ENCODE data around the gene PPRC1. TPM values are rescaled to one million over a fixed set of nuclear protein-coding genes. Genes with fewer than 3 reads are reported as not detected.

The PPRC1 gene
- total and polyA plus RNA-seq, 2 experiments from 2014 or later: 43.2 to 67.5 TPM

GRCh38 chr10:102140913-102141540, 8.2 kb downstream of the PPRC1 start (continued):
- TF ChIP-seq, protein P1, sequence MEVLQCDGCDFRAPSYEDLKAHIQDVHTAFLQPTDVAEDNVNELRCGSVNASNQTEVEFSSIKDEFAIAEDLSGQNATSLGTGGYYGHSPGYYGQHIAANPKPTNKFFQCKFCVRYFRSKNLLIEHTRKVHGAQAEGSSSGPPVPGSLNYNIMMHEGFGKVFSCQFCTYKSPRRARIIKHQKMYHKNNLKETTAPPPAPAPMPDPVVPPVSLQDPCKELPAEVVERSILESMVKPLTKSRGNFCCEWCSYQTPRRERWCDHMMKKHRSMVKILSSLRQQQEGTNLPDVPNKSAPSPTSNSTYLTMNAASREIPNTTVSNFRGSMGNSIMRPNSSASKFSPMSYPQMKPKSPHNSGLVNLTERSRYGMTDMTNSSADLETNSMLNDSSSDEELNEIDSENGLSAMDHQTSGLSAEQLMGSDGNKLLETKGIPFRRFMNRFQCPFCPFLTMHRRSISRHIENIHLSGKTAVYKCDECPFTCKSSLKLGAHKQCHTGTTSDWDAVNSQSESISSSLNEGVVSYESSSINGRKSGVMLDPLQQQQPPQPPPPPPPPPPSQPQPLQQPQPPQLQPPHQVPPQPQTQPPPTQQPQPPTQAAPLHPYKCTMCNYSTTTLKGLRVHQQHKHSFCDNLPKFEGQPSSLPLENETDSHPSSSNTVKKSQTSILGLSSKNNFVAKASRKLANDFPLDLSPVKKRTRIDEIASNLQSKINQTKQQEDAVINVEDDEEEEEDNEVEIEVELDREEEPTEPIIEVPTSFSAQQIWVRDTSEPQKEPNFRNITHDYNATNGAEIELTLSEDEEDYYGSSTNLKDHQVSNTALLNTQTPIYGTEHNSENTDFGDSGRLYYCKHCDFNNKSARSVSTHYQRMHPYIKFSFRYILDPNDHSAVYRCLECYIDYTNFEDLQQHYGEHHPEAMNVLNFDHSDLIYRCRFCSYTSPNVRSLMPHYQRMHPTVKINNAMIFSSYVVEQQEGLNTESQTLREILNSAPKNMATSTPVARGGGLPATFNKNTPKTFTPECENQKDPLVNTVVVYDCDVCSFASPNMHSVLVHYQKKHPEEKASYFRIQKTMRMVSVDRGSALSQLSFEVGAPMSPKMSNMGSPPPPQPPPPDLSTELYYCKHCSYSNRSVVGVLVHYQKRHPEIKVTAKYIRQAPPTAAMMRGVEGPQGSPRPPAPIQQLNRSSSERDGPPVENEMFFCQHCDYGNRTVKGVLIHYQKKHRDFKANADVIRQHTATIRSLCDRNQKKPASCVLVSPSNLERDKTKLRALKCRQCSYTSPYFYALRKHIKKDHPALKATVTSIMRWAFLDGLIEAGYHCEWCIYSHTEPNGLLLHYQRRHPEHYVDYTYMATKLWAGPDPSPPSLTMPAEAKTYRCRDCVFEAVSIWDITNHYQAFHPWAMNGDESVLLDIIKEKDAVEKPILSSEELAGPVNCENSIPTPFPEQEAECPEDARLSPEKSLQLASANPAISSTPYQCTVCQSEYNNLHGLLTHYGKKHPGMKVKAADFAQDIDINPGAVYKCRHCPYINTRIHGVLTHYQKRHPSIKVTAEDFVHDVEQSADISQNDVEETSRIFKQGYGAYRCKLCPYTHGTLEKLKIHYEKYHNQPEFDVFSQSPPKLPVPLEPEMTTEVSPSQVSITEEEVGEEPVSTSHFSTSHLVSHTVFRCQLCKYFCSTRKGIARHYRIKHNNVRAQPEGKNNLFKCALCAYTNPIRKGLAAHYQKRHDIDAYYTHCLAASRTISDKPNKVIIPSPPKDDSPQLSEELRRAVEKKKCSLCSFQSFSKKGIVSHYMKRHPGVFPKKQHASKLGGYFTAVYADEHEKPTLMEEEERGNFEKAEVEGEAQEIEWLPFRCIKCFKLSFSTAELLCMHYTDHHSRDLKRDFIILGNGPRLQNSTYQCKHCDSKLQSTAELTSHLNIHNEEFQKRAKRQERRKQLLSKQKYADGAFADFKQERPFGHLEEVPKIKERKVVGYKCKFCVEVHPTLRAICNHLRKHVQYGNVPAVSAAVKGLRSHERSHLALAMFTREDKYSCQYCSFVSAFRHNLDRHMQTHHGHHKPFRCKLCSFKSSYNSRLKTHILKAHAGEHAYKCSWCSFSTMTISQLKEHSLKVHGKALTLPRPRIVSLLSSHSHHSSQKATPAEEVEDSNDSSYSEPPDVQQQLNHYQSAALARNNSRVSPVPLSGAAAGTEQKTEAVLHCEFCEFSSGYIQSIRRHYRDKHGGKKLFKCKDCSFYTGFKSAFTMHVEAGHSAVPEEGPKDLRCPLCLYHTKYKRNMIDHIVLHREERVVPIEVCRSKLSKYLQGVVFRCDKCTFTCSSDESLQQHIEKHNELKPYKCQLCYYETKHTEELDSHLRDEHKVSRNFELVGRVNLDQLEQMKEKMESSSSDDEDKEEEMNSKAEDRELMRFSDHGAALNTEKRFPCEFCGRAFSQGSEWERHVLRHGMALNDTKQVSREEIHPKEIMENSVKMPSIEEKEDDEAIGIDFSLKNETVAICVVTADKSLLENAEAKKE (CRISPR knock-in tag; IDR thresholded peaks at IDR 0.05): no peak

- Histone ChIP-seq H3K9me2 (ENCODE audit: insufficient read depth) (no peaks in the 10 kb centered on the region), H4K20me1 (replicated peaks; ENCODE audit: insufficient read depth) (peaks cover 74% of the 10 kb centered on the region), H2AFZ (no peak overlapping the region), H3K27me3 (ENCODE audit: insufficient read depth) (no peaks in the 10 kb centered on the region), H3F3A (replicated peaks; ENCODE audit: low read depth) (peaks cover 11% of the 10 kb centered on the region; the same call in 1 of the 2 replicates), H3K36me3 (ENCODE audit: insufficient read depth) (peaks cover 57% of the 10 kb centered on the region), H3K4me1 (ENCODE audit: insufficient read depth) (0 out of 2 replicates have a peak, but pooled peaks cover under 1% of the 10 kb centered on the region), H3K79me2 (replicated peaks; ENCODE audit: insufficient read depth) (peaks cover 77% of the 10 kb centered on the region), H3K27ac (ENCODE audit: low read depth) (no peak overlapping the region), H3K4me2 (no peak overlapping the region), H3K4me3 (no peak overlapping the region)
- H3K4me1 Mint-ChIP-seq: peaks cover 2% of the 10 kb centered on the region
- no peak for ATAC-seq
- DNase-seq (ENCODE audit: low spot score): no peak
- H3K27ac Mint-ChIP-seq: no peak overlapping the region
- peaks cover 18% of the 10 kb centered on the region for H3K27me3 Mint-ChIP-seq (ENCODE audit: insufficient read depth, low read depth, poor library complexity)
- H3K4me3 Mint-ChIP-seq: no peak overlapping the region
- TF ChIP-seq NANOG (IDR thresholded peaks at IDR 0.05; ENCODE audit: borderline replicate concordance) (no peak), JUNB (IDR thresholded peaks at IDR 0.05; ENCODE audit: unreplicated experiment) (no peak)
- H3K36me3 Mint-ChIP-seq (ENCODE audit: low read depth): peaks cover 91% of the 10 kb centered on the region
- H3K9me3 Mint-ChIP-seq: no peaks in the 10 kb centered on the region
Measured at GRCh38 chr10:102141583-102142107, 8.8 kb downstream of the PPRC1 start.
